Measurements from ENCODE around the gene ZNF595.
"Not testable (repeated sequence)": the region's sequence is repeated elsewhere in the genome, so short reads cannot be mapped to it uniquely, and the experiment has no call there.

Gene ZNF595

GRCh38 chr4:52804-53479 lies at the start of gene ZNF595:
ZNF595 (plus strand) TSS chr4:53321; CDS start chr4:53489, 168 bp downstream.
- not testable (repeated sequence) for H2AFZ ChIP-seq (ENCODE audit: low read length); H3K9me3 ChIP-seq (ENCODE audit: low read length); H3K27me3 ChIP-seq (ENCODE audit: insufficient read depth, low read length); H4K20me1 ChIP-seq (ENCODE audit: insufficient read depth, low read length); H3K4me2 ChIP-seq (ENCODE audit: low read length); H3K27ac ChIP-seq (ENCODE audit: low read depth, low read length, poor library complexity, severe bottlenecking); H3K9ac ChIP-seq (ENCODE audit: low read length); H3K36me3 ChIP-seq (ENCODE audit: insufficient read depth, low read length); H3K9me2 ChIP-seq (ENCODE audit: low read depth, low read length); H3K79me2 ChIP-seq (ENCODE audit: insufficient read depth, low read length); H3F3A ChIP-seq (ENCODE audit: insufficient read depth, low read length)
- H3K4me1 ChIP-seq (ENCODE audit: insufficient read depth, low read length, severe bottlenecking), result peaks cover 15% of the 10 kb centered on the region
- peak within 1 kb of the TSS; percentile 50 for H3K4me3 ChIP-seq (ENCODE audit: low read depth, low read length, poor library complexity, severe bottlenecking)

GRCh38 chr4:9937-10870 lies 42.9 kb upstream of the ZNF595 start:
- not testable (repeated sequence) for H3K4me1 ChIP-seq (ENCODE audit: insufficient read depth, low read length, severe bottlenecking); H3K9me2 ChIP-seq (ENCODE audit: low read depth, low read length); H3K79me2 ChIP-seq (ENCODE audit: insufficient read depth, low read length); H3K27me3 ChIP-seq (ENCODE audit: insufficient read depth, low read length); H3F3A ChIP-seq (ENCODE audit: insufficient read depth, low read length); H3K36me3 ChIP-seq (ENCODE audit: insufficient read depth, low read length); H4K20me1 ChIP-seq (ENCODE audit: insufficient read depth, low read length); H3K4me3 ChIP-seq (ENCODE audit: low read depth, low read length, poor library complexity, severe bottlenecking); H3K4me2 ChIP-seq (ENCODE audit: low read length); H3K27ac ChIP-seq (ENCODE audit: low read depth, low read length, poor library complexity, severe bottlenecking); H3K9ac ChIP-seq (ENCODE audit: low read length); H3K9me3 ChIP-seq (ENCODE audit: low read length); H2AFZ ChIP-seq (ENCODE audit: low read length)

GRCh38 chr4:11095-11815 lies 41.9 kb upstream of the ZNF595 start:
- not testable (repeated sequence) for H3K27me3 ChIP-seq (ENCODE audit: insufficient read depth, low read length); H4K20me1 ChIP-seq (ENCODE audit: insufficient read depth, low read length); H3K79me2 ChIP-seq (ENCODE audit: insufficient read depth, low read length); H3K9me3 ChIP-seq (ENCODE audit: low read length); H3K9ac ChIP-seq (ENCODE audit: low read length); H3K27ac ChIP-seq (ENCODE audit: low read depth, low read length, poor library complexity, severe bottlenecking); H3F3A ChIP-seq (ENCODE audit: insufficient read depth, low read length); H3K4me3 ChIP-seq (ENCODE audit: low read depth, low read length, poor library complexity, severe bottlenecking); H3K36me3 ChIP-seq (ENCODE audit: insufficient read depth, low read length); H3K4me1 ChIP-seq (ENCODE audit: insufficient read depth, low read length, severe bottlenecking); H3K9me2 ChIP-seq (ENCODE audit: low read depth, low read length); H3K4me2 ChIP-seq (ENCODE audit: low read length); H2AFZ ChIP-seq (ENCODE audit: low read length)

DNA sequence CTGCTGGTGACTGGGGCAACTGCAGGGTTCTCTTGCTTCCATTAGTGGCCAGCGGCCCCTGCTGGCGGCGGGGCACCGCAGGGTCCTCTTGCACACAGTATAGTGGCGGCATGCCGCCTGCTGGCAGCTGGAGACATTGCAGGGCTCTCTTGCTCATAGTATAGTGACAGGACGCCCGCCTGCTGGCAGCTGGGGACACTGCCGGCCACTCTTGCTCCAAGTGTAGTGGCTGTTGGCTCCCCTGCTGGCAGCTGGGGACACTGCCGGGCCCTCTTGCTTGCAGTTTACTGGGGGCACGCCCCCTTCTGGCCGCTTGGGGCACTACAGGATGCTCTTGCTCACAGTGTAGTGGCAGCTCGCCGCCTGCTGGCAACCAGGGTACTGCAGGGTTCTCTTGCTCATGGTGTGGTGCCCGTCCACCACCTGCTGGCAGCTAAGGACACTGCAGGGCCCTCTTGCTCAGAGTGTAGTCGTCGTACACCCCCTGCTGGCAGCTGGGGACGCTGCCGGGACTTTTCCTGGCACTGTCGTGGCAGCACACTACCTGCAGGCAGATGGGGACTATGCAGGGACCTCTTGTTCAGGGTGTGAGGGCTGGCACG lies 41.2 kb upstream of the ZNF595 start:
- not testable (repeated sequence) for H3K9me2 ChIP-seq (ENCODE audit: low read depth, low read length); H3K4me1 ChIP-seq (ENCODE audit: insufficient read depth, low read length, severe bottlenecking); H3K4me3 ChIP-seq (ENCODE audit: low read depth, low read length, poor library complexity, severe bottlenecking); H3K79me2 ChIP-seq (ENCODE audit: insufficient read depth, low read length); H3K9ac ChIP-seq (ENCODE audit: low read length); H3K9me3 ChIP-seq (ENCODE audit: low read length); H3F3A ChIP-seq (ENCODE audit: insufficient read depth, low read length); H2AFZ ChIP-seq (ENCODE audit: low read length); H3K27me3 ChIP-seq (ENCODE audit: insufficient read depth, low read length); H3K27ac ChIP-seq (ENCODE audit: low read depth, low read length, poor library complexity, severe bottlenecking); H3K4me2 ChIP-seq (ENCODE audit: low read length); H3K36me3 ChIP-seq (ENCODE audit: insufficient read depth, low read length); H4K20me1 ChIP-seq (ENCODE audit: insufficient read depth, low read length)
- TF ChIP-seq, protein P1, sequence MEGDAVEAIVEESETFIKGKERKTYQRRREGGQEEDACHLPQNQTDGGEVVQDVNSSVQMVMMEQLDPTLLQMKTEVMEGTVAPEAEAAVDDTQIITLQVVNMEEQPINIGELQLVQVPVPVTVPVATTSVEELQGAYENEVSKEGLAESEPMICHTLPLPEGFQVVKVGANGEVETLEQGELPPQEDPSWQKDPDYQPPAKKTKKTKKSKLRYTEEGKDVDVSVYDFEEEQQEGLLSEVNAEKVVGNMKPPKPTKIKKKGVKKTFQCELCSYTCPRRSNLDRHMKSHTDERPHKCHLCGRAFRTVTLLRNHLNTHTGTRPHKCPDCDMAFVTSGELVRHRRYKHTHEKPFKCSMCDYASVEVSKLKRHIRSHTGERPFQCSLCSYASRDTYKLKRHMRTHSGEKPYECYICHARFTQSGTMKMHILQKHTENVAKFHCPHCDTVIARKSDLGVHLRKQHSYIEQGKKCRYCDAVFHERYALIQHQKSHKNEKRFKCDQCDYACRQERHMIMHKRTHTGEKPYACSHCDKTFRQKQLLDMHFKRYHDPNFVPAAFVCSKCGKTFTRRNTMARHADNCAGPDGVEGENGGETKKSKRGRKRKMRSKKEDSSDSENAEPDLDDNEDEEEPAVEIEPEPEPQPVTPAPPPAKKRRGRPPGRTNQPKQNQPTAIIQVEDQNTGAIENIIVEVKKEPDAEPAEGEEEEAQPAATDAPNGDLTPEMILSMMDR (IDR thresholded peaks at IDR 0.05; ENCODE audit: low read length), result peak; percentile 27; the same call in 1 of the 2 replicates

DNA sequence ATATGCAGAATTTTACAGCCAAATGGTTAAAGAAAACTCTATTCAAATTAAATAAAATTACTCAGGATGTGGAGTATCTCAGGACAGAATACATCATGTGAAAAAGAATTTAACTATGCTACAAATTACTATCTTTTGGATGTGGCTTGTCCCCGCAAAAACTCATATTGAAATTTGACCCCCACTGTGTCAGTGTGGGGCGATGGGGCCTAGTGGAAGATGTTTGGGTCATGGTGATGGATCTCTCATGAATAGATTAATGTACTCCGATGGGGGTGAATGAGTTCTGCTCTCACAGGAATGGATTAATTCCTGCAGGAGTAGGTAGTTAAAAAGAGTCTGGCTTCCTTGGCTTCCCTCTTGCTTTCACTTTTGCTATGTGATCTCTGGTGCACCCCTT lies 35.0 kb upstream of the ZNF595 start:
- H4K20me1 ChIP-seq (ENCODE audit: insufficient read depth, low read length); H3K27ac ChIP-seq (ENCODE audit: low read depth, low read length, poor library complexity, severe bottlenecking); H3K4me2 ChIP-seq (ENCODE audit: low read length); H3K9me3 ChIP-seq (ENCODE audit: low read length); H3F3A ChIP-seq (ENCODE audit: insufficient read depth, low read length); H3K9ac ChIP-seq (ENCODE audit: low read length); H3K4me1 ChIP-seq (ENCODE audit: insufficient read depth, low read length, severe bottlenecking); H3K79me2 ChIP-seq (ENCODE audit: insufficient read depth, low read length); H3K9me2 ChIP-seq (ENCODE audit: low read depth, low read length); H3K27me3 ChIP-seq (ENCODE audit: insufficient read depth, low read length); H2AFZ ChIP-seq (ENCODE audit: low read length); H3K36me3 ChIP-seq (ENCODE audit: insufficient read depth, low read length); H3K4me3 ChIP-seq (ENCODE audit: low read depth, low read length, poor library complexity, severe bottlenecking): not testable (repeated sequence)

DNA sequence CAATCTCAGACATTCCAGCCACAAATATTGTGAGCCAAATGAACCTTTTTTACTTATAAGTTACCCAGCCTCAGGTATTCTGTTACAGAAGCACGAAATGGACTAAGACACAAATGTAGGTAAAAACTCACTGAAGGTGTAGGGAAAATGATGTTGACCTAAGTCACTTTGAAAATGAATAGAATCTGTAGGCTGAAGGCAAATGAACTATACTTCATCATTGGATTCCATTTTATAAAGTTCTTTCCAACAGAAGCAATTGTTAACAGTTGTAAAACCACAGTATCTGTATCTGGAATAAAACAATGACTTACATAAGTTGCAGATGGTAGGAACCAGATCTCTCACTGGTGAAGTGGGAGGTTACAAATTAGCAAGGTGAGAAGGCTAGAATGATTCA lies 34.5 kb upstream of the ZNF595 start:
- not testable (repeated sequence) for H4K20me1 ChIP-seq (ENCODE audit: insufficient read depth, low read length); H3K9me3 ChIP-seq (ENCODE audit: low read length); H3K36me3 ChIP-seq (ENCODE audit: insufficient read depth, low read length); H3K79me2 ChIP-seq (ENCODE audit: insufficient read depth, low read length); H3K27me3 ChIP-seq (ENCODE audit: insufficient read depth, low read length); H3K9me2 ChIP-seq (ENCODE audit: low read depth, low read length); H3F3A ChIP-seq (ENCODE audit: insufficient read depth, low read length); H3K27ac ChIP-seq (ENCODE audit: low read depth, low read length, poor library complexity, severe bottlenecking); H3K4me2 ChIP-seq (ENCODE audit: low read length); H3K9ac ChIP-seq (ENCODE audit: low read length); H3K4me3 ChIP-seq (ENCODE audit: low read depth, low read length, poor library complexity, severe bottlenecking); H2AFZ ChIP-seq (ENCODE audit: low read length); H3K4me1 ChIP-seq (ENCODE audit: insufficient read depth, low read length, severe bottlenecking)

Data from OCI-LY1 (cell line).